Spleen (tissue), 7 donors: ENCODE results near the gene PLSCR2.

Source experiments
- POLR2A ChIP-seq, 3 donors: fragments of 450-650 bp; IDR thresholded peaks; one replicate each; pipeline ENCODE4 v1.5.1; 2017; ENCODE audit warnings: antibody characterized with exemption in 3 of 3, mild to moderate bottlenecking in 1 of 3
- POLR2AphosphoS5 ChIP-seq, 3 donors: sonication (generic); formaldehyde crosslinking; IDR thresholded peaks; one replicate each; pipeline ENCODE4 v1.5.1; 2017; ENCODE audit warnings: antibody characterized with exemption in 3 of 3
- TF ChIP-seq, protein P1 (sequence below), 11 experiments: fragments of 200-600 bp in 7 of 11; fragments of 450-650 bp in 4 of 11; sonication (generic) in 4 of 11; IDR thresholded peaks in 8 of 11; conservative IDR thresholded peaks in 3 of 11; 1 replicate in 7 of 11; 2 replicates in 4 of 11; pipeline versions ENCODE4 v1.4.0 to v1.8.0; 2016 to 2021; ENCODE audit warnings: antibody characterized with exemption in 11 of 11, inconsistent platforms in 4 of 11, mild to moderate bottlenecking in 1 of 11
- donor health status: DM: no; HTN: no; CAD: no; lungs with moderate emphysema.
- donor health status: DM: no; HTN: no; CAD: no.
- donor health status: DM: no; HTN: no; CAD: no.

DNA sequence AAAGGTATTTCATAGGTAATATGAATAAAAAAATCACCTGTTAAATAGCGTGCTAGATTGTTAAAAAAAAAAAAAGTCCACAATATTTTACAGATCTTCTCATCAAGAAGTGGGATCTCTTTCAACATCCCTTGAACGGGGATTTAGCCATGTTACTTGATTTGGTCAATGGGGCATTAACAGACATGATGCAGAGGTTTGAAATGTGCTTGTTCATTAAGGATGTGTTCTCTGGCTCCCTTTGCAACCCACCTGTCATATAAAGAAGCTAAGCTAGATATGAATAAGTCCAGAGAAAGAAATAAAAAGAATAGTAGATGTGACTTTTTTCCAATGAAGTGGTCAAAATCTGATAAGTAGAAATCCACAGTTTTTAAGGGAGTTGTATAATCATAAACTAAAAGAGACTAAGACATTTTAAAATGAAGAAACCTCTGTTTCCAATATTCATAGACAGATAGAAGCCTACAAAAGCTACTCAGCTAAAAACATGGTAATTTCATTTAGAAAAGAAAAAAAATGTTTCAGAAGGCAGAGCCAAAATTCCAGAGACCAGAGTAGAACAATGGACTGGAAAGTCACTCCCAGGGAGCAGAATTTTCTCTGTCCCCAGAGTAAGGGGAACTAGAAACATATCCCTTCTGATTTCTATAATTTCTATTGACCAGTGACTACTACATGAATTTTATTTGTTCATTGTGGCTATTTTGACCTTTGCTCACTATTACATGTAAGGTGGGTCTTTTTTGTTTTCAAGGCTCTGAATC is 79.2 kb downstream of the PLSCR2 start:
- TF ChIP-seq, protein P1, sequence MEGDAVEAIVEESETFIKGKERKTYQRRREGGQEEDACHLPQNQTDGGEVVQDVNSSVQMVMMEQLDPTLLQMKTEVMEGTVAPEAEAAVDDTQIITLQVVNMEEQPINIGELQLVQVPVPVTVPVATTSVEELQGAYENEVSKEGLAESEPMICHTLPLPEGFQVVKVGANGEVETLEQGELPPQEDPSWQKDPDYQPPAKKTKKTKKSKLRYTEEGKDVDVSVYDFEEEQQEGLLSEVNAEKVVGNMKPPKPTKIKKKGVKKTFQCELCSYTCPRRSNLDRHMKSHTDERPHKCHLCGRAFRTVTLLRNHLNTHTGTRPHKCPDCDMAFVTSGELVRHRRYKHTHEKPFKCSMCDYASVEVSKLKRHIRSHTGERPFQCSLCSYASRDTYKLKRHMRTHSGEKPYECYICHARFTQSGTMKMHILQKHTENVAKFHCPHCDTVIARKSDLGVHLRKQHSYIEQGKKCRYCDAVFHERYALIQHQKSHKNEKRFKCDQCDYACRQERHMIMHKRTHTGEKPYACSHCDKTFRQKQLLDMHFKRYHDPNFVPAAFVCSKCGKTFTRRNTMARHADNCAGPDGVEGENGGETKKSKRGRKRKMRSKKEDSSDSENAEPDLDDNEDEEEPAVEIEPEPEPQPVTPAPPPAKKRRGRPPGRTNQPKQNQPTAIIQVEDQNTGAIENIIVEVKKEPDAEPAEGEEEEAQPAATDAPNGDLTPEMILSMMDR (IDR thresholded peaks at IDR 0.05 in 8 of 11, conservative IDR thresholded peaks at IDR 0.05 in 3 of 11), result no peak
- TF ChIP-seq POLR2A (IDR thresholded peaks at IDR 0.05) (no peak), POLR2AphosphoS5 (IDR thresholded peaks at IDR 0.05) (no peak)
